HG03039 (cell line): ENCODE results near the gene ZMPSTE24.
"Not testable (repeated sequence)": the region's sequence is repeated elsewhere in the genome, so short reads cannot be mapped to it uniquely, and the experiment has no call there.

Experiments used
- ATAC-seq: cut with Tn5 transposase; IDR thresholded peaks from one replicate; pipeline ENCODE4 v1.9.1; 2021; ENCODE audit warnings: mild to moderate bottlenecking, moderate library complexity; ENCODE audit not compliant: unreplicated experiment

The ZMPSTE24 gene

GRCh38 chr1:40316595-40317393, 58.8 kb downstream of the ZMPSTE24 start, which contains the start of gene COL9A2:
COL9A2 (minus strand) TSS chr1:40317286; CDS start chr1:40317197, 89 bp downstream.
- no peak for ATAC-seq

- no peak for ATAC-seq
Observed at GRCh38 chr1:40317394-40318074, 59.5 kb downstream of the ZMPSTE24 start.

GRCh38 chr1:40318476-40318875, 60.4 kb downstream of the ZMPSTE24 start:
- ATAC-seq, result no peak

GRCh38 chr1:40318970-40319621, 61.1 kb downstream of the ZMPSTE24 start:
- no peak for ATAC-seq

- not testable (repeated sequence) for ATAC-seq
Observed at GRCh38 chr1:40331403-40331802, 73.4 kb downstream of the ZMPSTE24 start.

- ATAC-seq, result no peak
Observed at GRCh38 chr1:40332695-40333094, 74.7 kb downstream of the ZMPSTE24 start.

- no peak for ATAC-seq
Observed at GRCh38 chr1:40337443-40337842, 79.4 kb downstream of the ZMPSTE24 start.

GRCh38 chr1:40338745-40339419, 80.8 kb downstream of the ZMPSTE24 start:
- ATAC-seq, result no peak

- ATAC-seq, result no peak
Observed at GRCh38 chr1:40339420-40340323, 81.6 kb downstream of the ZMPSTE24 start.

GRCh38 chr1:40341491-40342380, 83.7 kb downstream of the ZMPSTE24 start:
- no peak for ATAC-seq

- ATAC-seq, result not testable (repeated sequence)
Observed at GRCh38 chr1:40342381-40342717, 84.3 kb downstream of the ZMPSTE24 start.
